IPS DF 4.7 (cell line): ENCODE data around the gene EIF2B4.
"Not testable (repeated sequence)": the region's sequence is repeated elsewhere in the genome, so short reads cannot be mapped to it uniquely, and the experiment has no call there.

Experiments used
- DNase-seq: peaks from one replicate; pipeline ENCODE4 v3.0.0-alpha.2; 2013; ENCODE audit warnings: low spot score; ENCODE audit errors: extremely low read depth

Gene EIF2B4

GRCh38 chr2:27350106-27350693, 19.9 kb downstream of the EIF2B4 start:
- no peak for DNase-seq

- DNase-seq = no peak
Measured at GRCh38 chr2:27347641-27348040, 22.5 kb downstream of the EIF2B4 start.

GRCh38 chr2:27336173-27336572, 34.0 kb downstream of the EIF2B4 start:
- DNase-seq = no peak

GRCh38 chr2:27335311-27335710, 34.8 kb downstream of the EIF2B4 start:
- DNase-seq = no peak

GRCh38 chr2:27324720-27325119, 45.4 kb downstream of the EIF2B4 start:
- DNase-seq = no peak

- no peak for DNase-seq
Measured at GRCh38 chr2:27323596-27324285, 46.4 kb downstream of the EIF2B4 start.

- peak; percentile 81 for DNase-seq
Measured at GRCh38 chr2:27322766-27323595, 47.2 kb downstream of the EIF2B4 start, which contains the start of gene MPV17. Gene MPV17 (minus strand): TSS chr2:27323097. CDS start chr2:27322517, 580 bp downstream.

- no peak for DNase-seq
Measured at GRCh38 chr2:27322301-27322765, 47.8 kb downstream of the EIF2B4 start.

- DNase-seq = no peak
Measured at GRCh38 chr2:27320958-27321543, 49.1 kb downstream of the EIF2B4 start.

- not testable (repeated sequence) for DNase-seq
Measured at GRCh38 chr2:27319839-27320238, 50.3 kb downstream of the EIF2B4 start.

- no peak for DNase-seq
Measured at GRCh38 chr2:27316655-27317412, 53.3 kb downstream of the EIF2B4 start.

GRCh38 chr2:27315122-27315521, 55.0 kb downstream of the EIF2B4 start:
- DNase-seq = no peak

- no peak for DNase-seq
Measured at GRCh38 chr2:27314709-27315108, 55.4 kb downstream of the EIF2B4 start.
